Effector memory CD4-positive, alpha-beta T cell (primary cell): ENCODE measurements around the gene ADGRA1.
"Not testable (repeated sequence)": the region's sequence is repeated elsewhere in the genome, so short reads cannot be mapped to it uniquely, and the experiment has no call there.

ENCODE experiments used
- DNase-seq, 3 donors: peaks; one replicate each; pipeline ENCODE4 v3.0.0-alpha.2; 2020
- H3K27ac ChIP-seq: 2 replicates; pipeline ENCODE4 v1.7.0; 2013; ENCODE audit warnings: mild to moderate bottlenecking, low read length, moderate library complexity; ENCODE audit not compliant: insufficient read depth, poor library complexity, severe bottlenecking
- H3K27me3 ChIP-seq: replicated peaks from 2 replicates; pipeline ENCODE4 v1.7.0; 2013; ENCODE audit warnings: mild to moderate bottlenecking, low read length; ENCODE audit not compliant: insufficient read depth, control insufficient read depth, poor library complexity, severe bottlenecking
- H3K36me3 ChIP-seq: 2 replicates; pipeline ENCODE4 v1.7.0; 2013; ENCODE audit warnings: mild to moderate bottlenecking, low read length, moderate library complexity; ENCODE audit not compliant: control insufficient read depth, insufficient read depth
- H3K4me1 ChIP-seq: 2 replicates; pipeline ENCODE4 v1.7.0; 2013; ENCODE audit warnings: low read length, mild to moderate bottlenecking; ENCODE audit not compliant: control insufficient read depth, insufficient read depth, poor library complexity, severe bottlenecking
- H3K4me3 ChIP-seq: 2 replicates; pipeline ENCODE4 v1.7.0; 2013; ENCODE audit warnings: low read length, low read depth, mild to moderate bottlenecking; ENCODE audit not compliant: insufficient read depth, poor library complexity, severe bottlenecking
- H3K9me3 ChIP-seq: 2 replicates; pipeline ENCODE4 v1.7.0; 2013; ENCODE audit warnings: mild to moderate bottlenecking, low read length, moderate library complexity; ENCODE audit not compliant: control insufficient read depth

ADGRA1 gene

DNA sequence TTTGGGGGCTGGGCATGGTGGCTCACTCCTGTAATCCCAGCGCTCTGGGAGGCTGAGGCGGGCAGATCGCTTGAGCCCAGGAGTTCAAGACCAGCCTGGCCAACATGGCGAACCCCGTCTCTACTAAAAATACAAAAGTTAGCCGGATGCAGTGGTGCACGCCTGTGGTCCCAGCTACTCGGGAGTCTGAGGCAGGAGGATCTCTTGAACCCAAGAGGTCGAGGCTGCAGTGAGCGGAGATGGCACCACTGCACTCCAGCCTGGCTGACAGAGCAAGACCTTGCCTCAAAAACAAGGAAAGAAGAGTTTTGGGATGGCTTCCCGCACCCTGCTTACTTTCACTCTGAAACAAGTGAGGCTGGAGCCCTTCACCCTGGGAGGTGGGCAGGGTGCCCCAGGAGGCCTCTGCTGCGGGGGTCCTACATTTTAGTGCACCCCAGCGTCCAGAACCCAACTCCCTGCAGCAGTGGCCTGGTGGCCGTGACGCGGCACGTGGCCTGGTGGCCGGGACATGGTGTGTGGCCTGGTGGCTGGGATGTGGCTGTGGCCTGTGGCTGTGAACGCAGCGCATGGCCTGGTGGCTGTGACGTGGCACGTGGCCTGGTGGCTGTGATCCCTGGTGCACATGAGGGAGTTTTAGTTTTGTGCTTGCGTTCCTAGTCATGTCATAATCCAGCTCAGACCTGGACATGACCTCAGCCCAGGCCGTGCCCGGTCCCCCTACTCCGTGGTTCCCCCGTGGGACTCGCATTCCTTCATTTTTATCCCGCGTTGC is 81.6 kb downstream of the ADGRA1 start:
- no peak overlapping the region for H3K4me3 ChIP-seq
- H3K27me3 ChIP-seq = no peaks in the 10 kb centered on the region
- no peaks in the 10 kb centered on the region for H3K36me3 ChIP-seq
- H3K27ac ChIP-seq = no peak overlapping the region
- H3K9me3 ChIP-seq = no peaks in the 10 kb centered on the region
- no peaks in the 10 kb centered on the region for H3K4me1 ChIP-seq
- DNase-seq = no peak

DNA sequence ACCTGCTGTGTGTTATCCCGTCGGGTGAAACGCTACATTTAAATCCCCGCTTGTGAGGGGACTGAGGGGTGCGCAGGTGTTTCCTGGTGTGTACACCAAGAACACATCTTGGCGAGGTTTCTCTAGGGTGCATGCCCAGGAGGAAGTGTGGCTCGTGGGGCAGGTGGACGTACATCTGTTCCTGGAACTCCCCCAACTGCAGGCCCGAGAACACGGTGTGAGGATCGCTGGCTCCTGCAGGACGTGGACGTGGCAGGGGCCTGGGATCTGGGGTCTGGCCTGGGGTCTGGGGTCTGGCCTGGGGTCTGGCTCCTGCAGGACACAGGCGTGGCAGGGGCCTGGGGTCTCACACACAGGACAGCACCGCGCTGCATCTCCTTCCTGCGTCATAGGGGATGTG is 82.4 kb downstream of the ADGRA1 start:
- Histone ChIP-seq H3K27me3 (no peaks in the 10 kb centered on the region), H3K4me3 (no peak overlapping the region), H3K9me3 (no peaks in the 10 kb centered on the region), H3K4me1 (no peaks in the 10 kb centered on the region), H3K36me3 (no peaks in the 10 kb centered on the region), H3K27ac (no peak overlapping the region)
- DNase-seq = no peak

DNA sequence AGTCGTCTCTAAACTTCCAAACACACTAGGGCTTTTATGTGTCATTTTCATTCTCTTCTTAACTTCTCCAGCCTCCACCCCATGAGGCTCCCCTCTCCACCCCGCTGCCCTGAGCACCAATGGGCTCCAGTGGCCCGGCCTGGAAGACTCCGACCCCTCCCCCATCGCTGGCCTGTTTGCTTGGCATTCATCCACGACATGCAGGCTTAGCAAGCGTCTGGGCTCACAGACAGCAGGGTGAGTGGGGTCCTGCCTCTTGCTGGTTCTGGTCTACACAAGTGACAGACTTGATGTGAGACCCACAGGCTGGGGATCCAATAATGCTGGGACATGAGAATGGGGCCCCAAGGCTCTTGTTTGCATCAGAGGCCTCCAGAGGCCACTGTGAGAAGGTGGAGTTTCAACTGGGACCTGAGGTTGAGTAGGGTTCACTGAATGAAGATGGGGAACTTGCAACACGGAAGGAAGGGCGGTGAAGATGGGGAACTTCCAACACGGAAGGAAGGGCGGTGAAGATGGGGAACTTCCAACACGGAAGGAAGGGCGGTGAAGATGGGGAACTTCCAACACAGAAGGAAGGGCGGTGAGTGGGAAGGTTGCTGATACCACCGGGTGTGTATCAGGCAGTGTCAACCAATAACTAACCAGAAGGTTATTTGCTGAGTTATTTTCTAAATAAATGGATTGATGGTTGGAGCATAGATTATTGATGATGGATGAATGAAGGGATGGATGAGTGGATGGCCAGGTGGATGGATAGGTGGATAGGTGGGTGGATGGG is 86.3 kb downstream of the ADGRA1 start:
- no peaks in the 10 kb centered on the region for H3K4me1 ChIP-seq
- no peaks in the 10 kb centered on the region for H3K36me3 ChIP-seq
- DNase-seq = no peak
- H3K9me3 ChIP-seq = no peaks in the 10 kb centered on the region
- no peak overlapping the region for H3K4me3 ChIP-seq
- no peaks in the 10 kb centered on the region for H3K27me3 ChIP-seq
- no peak overlapping the region for H3K27ac ChIP-seq

DNA sequence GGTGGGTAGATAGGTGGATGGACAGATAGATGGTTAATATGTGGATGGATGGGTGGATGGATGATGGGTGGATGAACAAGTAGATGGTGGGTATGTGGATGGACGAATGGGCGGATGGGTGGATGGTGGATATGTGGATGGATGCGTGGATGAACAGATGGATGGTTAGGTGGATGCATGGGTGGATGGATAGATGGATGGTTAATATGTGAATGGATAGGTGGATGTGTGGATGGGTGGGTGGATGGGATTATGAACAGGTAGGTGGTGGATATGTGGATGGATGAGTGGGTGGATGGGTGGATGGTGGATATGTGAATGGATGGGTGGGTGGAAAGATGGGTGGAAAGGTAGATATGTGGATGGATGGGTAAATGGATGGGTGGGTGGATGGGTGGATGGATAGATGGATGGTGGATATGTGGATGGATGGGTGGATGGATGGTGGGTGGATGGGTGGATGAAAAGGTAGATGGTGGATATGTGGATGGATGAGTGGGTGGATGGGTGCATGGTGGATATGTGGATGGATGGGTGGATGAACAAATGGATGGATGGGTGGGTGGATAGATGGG is 87.1 kb downstream of the ADGRA1 start:
- H3K4me3 ChIP-seq = no peak overlapping the region
- no peaks in the 10 kb centered on the region for H3K4me1 ChIP-seq
- DNase-seq = no peak
- H3K27me3 ChIP-seq = no peaks in the 10 kb centered on the region
- H3K9me3 ChIP-seq = no peaks in the 10 kb centered on the region
- no peak overlapping the region for H3K27ac ChIP-seq
- no peaks in the 10 kb centered on the region for H3K36me3 ChIP-seq

DNA sequence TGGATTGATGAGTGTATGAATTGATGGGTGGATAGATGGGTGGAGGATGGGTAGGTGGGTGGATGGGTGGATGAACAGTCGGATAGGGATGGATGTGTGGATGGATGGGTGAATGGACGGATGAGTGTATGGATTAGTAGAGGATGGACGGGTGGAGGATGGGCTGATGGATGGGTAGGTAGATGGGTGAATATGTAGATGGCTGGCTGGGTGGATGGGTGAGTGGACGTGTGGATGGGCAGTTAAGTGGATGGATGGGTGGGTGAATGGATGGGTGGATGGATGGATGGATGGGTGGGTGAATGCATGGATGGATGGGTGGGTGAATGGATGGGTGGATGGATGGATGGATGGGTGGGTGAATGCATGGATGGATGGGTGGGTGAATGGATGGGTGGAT is 87.9 kb downstream of the ADGRA1 start:
- not testable (repeated sequence) for H3K4me3 ChIP-seq, H3K4me1 ChIP-seq, H3K27me3 ChIP-seq, H3K9me3 ChIP-seq, H3K27ac ChIP-seq, H3K36me3 ChIP-seq, DNase-seq

DNA sequence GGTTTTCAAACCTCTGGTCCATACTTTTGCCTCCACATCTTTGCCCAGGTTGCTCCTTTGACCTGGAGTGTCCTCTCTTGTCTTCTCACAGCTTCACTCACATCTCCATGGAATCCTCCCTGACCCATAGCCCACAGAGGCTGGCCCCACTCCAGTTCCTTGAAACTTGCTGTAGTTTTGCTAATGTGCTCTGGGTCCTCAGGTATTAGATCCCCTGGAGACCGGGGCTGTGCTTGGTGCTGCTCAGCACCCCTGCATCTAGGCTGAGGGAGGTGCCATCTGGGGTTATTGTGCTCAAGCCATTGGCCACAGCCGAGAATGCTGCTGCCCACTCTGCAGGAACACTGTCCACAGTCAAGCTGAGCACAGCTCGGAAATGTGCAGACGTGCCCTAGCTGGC is 88.8 kb downstream of the ADGRA1 start:
- Histone ChIP-seq H3K4me1 (no peaks in the 10 kb centered on the region), H3K27me3 (no peaks in the 10 kb centered on the region), H3K27ac (no peak overlapping the region), H3K4me3 (no peak overlapping the region), H3K9me3 (no peaks in the 10 kb centered on the region), H3K36me3 (no peaks in the 10 kb centered on the region)
- DNase-seq = no peak

DNA sequence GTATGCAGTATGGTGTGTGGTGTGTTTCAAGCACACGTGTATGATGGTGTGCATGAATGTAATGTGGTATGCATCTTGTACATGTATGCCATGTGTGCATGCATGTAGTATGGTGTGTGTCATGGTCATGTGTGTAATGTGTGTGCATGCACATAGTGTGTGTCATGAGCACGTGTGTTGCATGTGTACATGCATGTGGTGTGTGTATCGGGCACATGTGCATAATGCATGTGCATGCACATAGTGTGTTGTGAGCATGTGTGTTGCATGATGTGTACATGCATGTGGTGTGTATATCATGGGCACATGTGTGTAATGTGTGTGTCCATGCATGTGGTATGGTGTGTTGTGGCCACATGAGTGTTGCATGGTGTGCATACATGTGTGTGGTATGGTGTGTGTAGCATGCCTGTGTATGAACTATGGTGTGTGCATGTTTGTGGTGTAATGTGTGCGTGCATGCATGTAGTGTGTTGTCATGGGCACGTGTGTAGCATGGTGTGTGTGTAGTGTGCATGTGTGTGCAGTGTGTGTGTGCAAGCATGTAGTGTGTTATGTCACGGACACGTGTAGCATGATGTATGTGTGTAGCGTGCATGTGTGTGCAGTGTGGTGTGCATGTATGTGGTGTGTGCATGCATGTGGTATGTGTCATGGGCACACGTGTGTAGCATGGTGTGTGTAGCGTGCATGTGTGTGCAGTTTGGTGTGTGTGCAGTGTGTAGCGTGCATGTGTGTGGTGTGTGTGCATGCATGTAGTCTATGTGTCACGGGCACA is 89.8 kb downstream of the ADGRA1 start:
- Histone ChIP-seq H3K4me1 (no peaks in the 10 kb centered on the region), H3K36me3 (no peaks in the 10 kb centered on the region), H3K27me3 (no peaks in the 10 kb centered on the region), H3K9me3 (no peaks in the 10 kb centered on the region), H3K27ac (no peak overlapping the region), H3K4me3 (no peak overlapping the region)
- no peak for DNase-seq

DNA sequence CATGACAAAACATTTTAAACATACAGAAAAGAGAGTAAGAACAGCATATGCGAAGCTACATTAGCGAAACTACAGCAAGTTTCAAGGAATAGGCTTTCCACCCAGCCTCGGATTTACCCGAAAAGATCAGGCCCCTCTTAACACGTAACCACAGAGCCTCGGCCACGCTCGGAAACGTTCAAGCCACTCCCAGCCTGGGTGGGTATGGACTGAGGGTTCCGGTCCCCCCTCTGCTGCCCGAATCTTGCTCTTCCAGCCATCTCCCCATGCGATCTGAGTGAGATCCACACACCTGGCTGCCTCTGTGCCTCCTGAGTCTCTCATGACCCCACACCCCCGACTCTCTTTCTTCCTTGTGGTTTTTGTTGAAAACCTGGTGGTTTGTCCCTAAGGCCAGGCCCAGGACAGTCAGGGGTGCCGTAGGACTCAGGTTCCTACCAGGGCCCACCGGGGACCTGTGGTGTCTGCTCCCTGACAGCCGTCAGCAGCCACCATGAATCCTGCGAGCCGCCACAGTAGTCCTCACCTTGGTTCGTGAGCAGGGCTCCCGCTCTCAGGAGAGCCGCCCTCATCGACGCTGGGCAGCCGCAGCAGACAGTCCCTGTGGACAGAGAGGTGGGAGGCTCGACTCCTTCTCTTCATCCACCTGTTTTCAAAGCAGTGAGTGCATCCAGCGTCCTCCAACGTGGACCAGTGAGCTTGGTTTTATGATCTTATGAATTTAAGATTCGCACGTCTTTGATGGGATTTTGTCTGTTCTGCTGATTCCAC is 90.8 kb downstream of the ADGRA1 start:
- Histone ChIP-seq H3K36me3 (no peaks in the 10 kb centered on the region), H3K4me3 (no peak overlapping the region)
- no peak for DNase-seq

DNA sequence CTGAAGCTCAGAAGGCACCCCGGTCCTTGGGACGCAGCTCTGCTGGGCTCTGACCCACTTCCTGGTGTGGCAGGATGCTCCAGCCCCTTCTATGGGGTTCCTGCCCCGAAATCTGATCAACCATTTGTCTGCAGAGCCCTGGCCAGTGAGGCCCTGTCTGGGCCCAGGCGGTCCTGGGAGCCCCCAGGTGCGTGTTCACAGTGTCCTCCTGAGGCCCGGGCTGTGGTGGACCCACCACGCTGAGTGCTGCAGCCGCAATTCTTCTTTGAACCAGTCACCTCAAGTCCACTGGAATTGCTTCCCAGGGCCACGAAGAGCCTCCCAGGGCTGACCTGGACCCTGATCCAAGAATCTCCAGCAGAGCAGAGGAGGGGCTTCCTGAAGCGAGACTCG is 91.4 kb downstream of the ADGRA1 start:
- Histone ChIP-seq H3K4me1 (no peaks in the 10 kb centered on the region), H3K4me3 (no peak overlapping the region), H3K36me3 (no peaks in the 10 kb centered on the region), H3K27ac (no peak overlapping the region), H3K9me3 (no peaks in the 10 kb centered on the region), H3K27me3 (no peaks in the 10 kb centered on the region)
- DNase-seq = no peak

More for the DNA sequence above, 90.8 kb downstream of the ADGRA1 start:
- no peak overlapping the region for H3K27ac ChIP-seq
- H3K4me1 ChIP-seq = no peaks in the 10 kb centered on the region
- no peaks in the 10 kb centered on the region for H3K27me3 ChIP-seq
- no peaks in the 10 kb centered on the region for H3K9me3 ChIP-seq
